ENCODE data around the gene BBS9. TPM values are rescaled to one million over a fixed set of nuclear protein-coding genes. Genes with fewer than 3 reads are reported as not detected.
"Not testable (repeated sequence)": the region's sequence is repeated elsewhere in the genome, so short reads cannot be mapped to it uniquely, and the experiment has no call there.

The BBS9 gene
- total and polyA plus RNA-seq, 2 experiments from 2014 or later: 10.2 to 15.0 TPM

DNA sequence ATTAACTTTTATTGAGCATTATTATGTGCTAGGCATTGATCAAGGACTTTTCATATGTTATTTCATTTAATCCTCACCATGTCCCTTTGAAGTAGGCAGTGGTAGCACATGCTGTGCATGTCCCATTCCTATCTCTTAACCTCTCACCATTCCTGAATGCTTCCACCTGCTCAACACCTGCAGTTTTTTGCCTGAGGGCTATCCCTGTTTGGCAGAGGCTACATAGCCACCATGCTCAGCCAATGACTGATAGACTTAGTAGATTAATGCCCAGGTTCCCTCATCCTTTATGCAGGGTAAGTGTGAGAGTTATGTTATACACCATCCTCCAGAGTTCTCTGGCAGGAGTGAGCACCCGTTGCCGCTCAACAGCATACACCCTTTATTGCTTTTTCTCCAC is 387.8 kb downstream of the BBS9 start:
- H3K4me1 ChIP-seq (ENCODE audit: insufficient read depth): no peaks in the 10 kb centered on the region
- H3K4me2 ChIP-seq (ENCODE audit: unreplicated experiment): no peak overlapping the region
- 0 out of 2 replicates have a peak, but pooled peaks cover 4% of the 10 kb centered on the region for H3K9me2 ChIP-seq (ENCODE audit: insufficient read depth)
- no peak for TF ChIP-seq EZH2 (IDR thresholded peaks at IDR 0.05; ENCODE audit: insufficient read depth, poor library complexity, severe bottlenecking)
- TF ChIP-seq EZH2phosphoT487 (IDR thresholded peaks at IDR 0.05; ENCODE audit: insufficient read depth, low read depth): no peak
- no peak overlapping the region for H3K9ac ChIP-seq
- WGBS, 2 experiments (ENCODE audit: low coverage in 1 of 2, low lambda C conversion rate in 2 of 2, missing lambda C conversion rate in 2 of 2): 95 to 100% methylated on average over 2 of the region's 2 CpGs
- no peaks in the 10 kb centered on the region for H4K20me1 ChIP-seq (ENCODE audit: insufficient read depth)
- no peak overlapping the region for H2AFZ ChIP-seq
- H3K27me3 ChIP-seq (replicated peaks; ENCODE audit: insufficient read depth): no peaks in the 10 kb centered on the region
- H3K36me3 ChIP-seq (ENCODE audit: low read depth): no peaks in the 10 kb centered on the region
- no peaks in the 10 kb centered on the region for H3K79me2 ChIP-seq (ENCODE audit: insufficient read depth)
- H3K9me3 ChIP-seq (ENCODE audit: low read depth): no peaks in the 10 kb centered on the region
- H3F3A ChIP-seq (ENCODE audit: insufficient read depth): no peaks in the 10 kb centered on the region
- in situ Hi-C loops (cut with MboI): no loop called here
- no peak overlapping the region for H3K4me3 ChIP-seq
- no peak for DNase-seq
- no peak overlapping the region for H3K27ac ChIP-seq

GRCh38 chr7:33527008-33527407 is 397.6 kb downstream of the BBS9 start:
- H3K36me3 ChIP-seq (ENCODE audit: low read depth); H4K20me1 ChIP-seq (ENCODE audit: insufficient read depth); H3K27ac ChIP-seq; H3K27me3 ChIP-seq (replicated peaks; ENCODE audit: insufficient read depth); H3K9me2 ChIP-seq (ENCODE audit: insufficient read depth); DNase-seq; H3K4me2 ChIP-seq (ENCODE audit: unreplicated experiment); in situ Hi-C loops (cut with MboI); H3K9ac ChIP-seq; H3K4me3 ChIP-seq; H2AFZ ChIP-seq; H3F3A ChIP-seq (ENCODE audit: insufficient read depth); H3K9me3 ChIP-seq (ENCODE audit: low read depth); H3K79me2 ChIP-seq (ENCODE audit: insufficient read depth); H3K4me1 ChIP-seq (ENCODE audit: insufficient read depth): not testable (repeated sequence)
- 78 to 91% methylated on average over 7 to 9 of the region's 9 CpGs for WGBS, 2 experiments (ENCODE audit: low coverage in 1 of 2, low lambda C conversion rate in 2 of 2, missing lambda C conversion rate in 2 of 2)

GRCh38 chr7:33527613-33528012 is 398.2 kb downstream of the BBS9 start:
- H3K4me2 ChIP-seq (ENCODE audit: unreplicated experiment); H3K9ac ChIP-seq; H3K9me3 ChIP-seq (ENCODE audit: low read depth); H4K20me1 ChIP-seq (ENCODE audit: insufficient read depth); H3K9me2 ChIP-seq (ENCODE audit: insufficient read depth); DNase-seq; H3F3A ChIP-seq (ENCODE audit: insufficient read depth); H3K36me3 ChIP-seq (ENCODE audit: low read depth); H3K27me3 ChIP-seq (replicated peaks; ENCODE audit: insufficient read depth); H2AFZ ChIP-seq; H3K4me3 ChIP-seq; in situ Hi-C loops (cut with MboI); H3K79me2 ChIP-seq (ENCODE audit: insufficient read depth); H3K4me1 ChIP-seq (ENCODE audit: insufficient read depth); H3K27ac ChIP-seq: not testable (repeated sequence)
- WGBS, 2 experiments (ENCODE audit: low coverage in 1 of 2, low lambda C conversion rate in 2 of 2, missing lambda C conversion rate in 2 of 2): 84 to 86% methylated on average over 8 to 10 of the region's 10 CpGs

DNA sequence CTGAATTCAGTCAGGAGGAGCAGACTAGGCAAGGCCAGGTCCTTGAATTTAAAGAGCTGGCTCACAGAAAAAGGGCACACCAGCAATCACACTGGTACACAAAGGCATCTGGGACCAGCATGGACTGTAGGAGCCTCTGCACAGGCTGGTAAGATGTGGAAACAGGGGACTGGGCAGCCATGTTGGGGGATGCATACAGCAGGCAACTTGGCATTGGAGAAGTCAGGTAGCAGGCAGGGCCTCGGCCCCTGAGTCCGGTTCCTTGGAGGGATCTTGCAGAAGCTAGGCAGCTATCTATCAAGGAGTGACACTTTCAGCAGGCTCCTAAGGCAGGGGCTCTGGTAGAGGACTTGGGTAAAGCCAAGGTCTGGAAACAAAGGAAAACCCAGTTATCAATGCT is 399.7 kb downstream of the BBS9 start:
- Histone ChIP-seq H3F3A (ENCODE audit: insufficient read depth) (no peaks in the 10 kb centered on the region), H3K79me2 (ENCODE audit: insufficient read depth) (no peaks in the 10 kb centered on the region), H2AFZ (no peak overlapping the region), H3K27me3 (replicated peaks; ENCODE audit: insufficient read depth) (no peaks in the 10 kb centered on the region), H3K9me2 (ENCODE audit: insufficient read depth) (no peaks in the 10 kb centered on the region), H3K9ac (no peak overlapping the region), H4K20me1 (ENCODE audit: insufficient read depth) (no peaks in the 10 kb centered on the region), H3K4me3 (no peak overlapping the region), H3K4me1 (ENCODE audit: insufficient read depth) (no peaks in the 10 kb centered on the region), H3K9me3 (ENCODE audit: low read depth) (no peaks in the 10 kb centered on the region), H3K27ac (no peak overlapping the region), H3K4me2 (ENCODE audit: unreplicated experiment) (no peak overlapping the region), H3K36me3 (ENCODE audit: low read depth) (no peaks in the 10 kb centered on the region)
- 93 to 96% methylated on average over 2 of the region's 2 CpGs for WGBS, 2 experiments (ENCODE audit: low coverage in 1 of 2, low lambda C conversion rate in 2 of 2, missing lambda C conversion rate in 2 of 2)
- DNase-seq: no peak
- TF ChIP-seq EZH2 (IDR thresholded peaks at IDR 0.05; ENCODE audit: insufficient read depth, poor library complexity, severe bottlenecking) (no peak), EZH2phosphoT487 (IDR thresholded peaks at IDR 0.05; ENCODE audit: insufficient read depth, low read depth) (no peak)
- in situ Hi-C loops (cut with MboI): no loop called here

GRCh38 chr7:33530664-33531063 is 401.3 kb downstream of the BBS9 start:
- Histone ChIP-seq H4K20me1 (ENCODE audit: insufficient read depth) (no peaks in the 10 kb centered on the region), H3K9me2 (ENCODE audit: insufficient read depth) (no peaks in the 10 kb centered on the region), H3F3A (ENCODE audit: insufficient read depth) (no peaks in the 10 kb centered on the region), H3K4me2 (ENCODE audit: unreplicated experiment) (no peak overlapping the region), H3K9me3 (ENCODE audit: low read depth) (no peaks in the 10 kb centered on the region), H3K79me2 (ENCODE audit: insufficient read depth) (no peaks in the 10 kb centered on the region), H3K27ac (no peak overlapping the region), H3K27me3 (replicated peaks; ENCODE audit: insufficient read depth) (no peaks in the 10 kb centered on the region), H2AFZ (no peak overlapping the region), H3K4me1 (ENCODE audit: insufficient read depth) (peaks cover 6% of the 10 kb centered on the region), H3K9ac (no peak overlapping the region), H3K4me3 (no peak overlapping the region), H3K36me3 (ENCODE audit: low read depth) (no peaks in the 10 kb centered on the region)
- DNase-seq: no peak
- no peak for TF ChIP-seq EZH2phosphoT487 (IDR thresholded peaks at IDR 0.05; ENCODE audit: insufficient read depth, low read depth)
- no peak for TF ChIP-seq EZH2 (IDR thresholded peaks at IDR 0.05; ENCODE audit: insufficient read depth, poor library complexity, severe bottlenecking)
- in situ Hi-C loops (cut with MboI): no loop called here
- 56 to 73% methylated on average over 1 of the region's 1 CpG for WGBS, 2 experiments (ENCODE audit: low coverage in 1 of 2, low lambda C conversion rate in 2 of 2, missing lambda C conversion rate in 2 of 2)

Measured in GM23248 (cell line).